Measurements from ENCODE around the gene BCAS3. TPM values are rescaled to one million over a fixed set of nuclear protein-coding genes. Genes with fewer than 3 reads are reported as not detected.

The BCAS3 gene
- total RNA-seq, 4 donors from 2014 or later: 20.7 to 76.3 (median 39.8) TPM

- no peak for TF ChIP-seq POLR2A (IDR thresholded peaks at IDR 0.05)
- TF ChIP-seq EP300 (IDR thresholded peaks at IDR 0.05; ENCODE audit: low read depth): no peak
- intact Hi-C loops (cut with DNase I; ENCODE audit: low total_unique reads): no loop called here
- no peaks in the 10 kb centered on the region for H3K27me3 ChIP-seq
- no peaks in the 10 kb centered on the region for H3K9me3 ChIP-seq
- in situ Hi-C loops (cut with MboI; ENCODE audit: low pct_ligation_motif_present in 1 of 4, low pct_unique_long_range_greater_than_20kb in 1 of 4, low sequenced_read_pairs in 3 of 4): no loop called here
- WGBS, 2 donors (ENCODE audit: low coverage in 1 of 2): 77 to 80% methylated on average over 1 of the region's 1 CpG
- DNase-seq: no peak
- H3K4me3 ChIP-seq: no peak overlapping the region
- H3K27ac ChIP-seq: no peak overlapping the region
- H3K4me1 ChIP-seq: peaks cover 0 to 6% (median 0%) of the 10 kb centered on the region in 4 donors
- H3K36me3 ChIP-seq: peaks cover 0 to under 1% (median 0%) of the 10 kb centered on the region in 4 donors
These were observed 393.0 kb downstream of the BCAS3 start for GRCh38 chr17:61070649-61071048.

GRCh38 chr17:61072648-61073047, 395.0 kb downstream of the BCAS3 start:
- no peak overlapping the region for H3K27ac ChIP-seq
- no peaks in the 10 kb centered on the region for H3K4me1 ChIP-seq
- TF ChIP-seq POLR2AphosphoS5 (IDR thresholded peaks at IDR 0.05): no peak
- no peak for TF ChIP-seq EP300 (IDR thresholded peaks at IDR 0.05; ENCODE audit: low read depth)
- no peak for TF ChIP-seq POLR2A (IDR thresholded peaks at IDR 0.05)
- no peak for TF ChIP-seq CTCF (IDR thresholded peaks at IDR 0.05)
- intact Hi-C loops (cut with DNase I; ENCODE audit: low total_unique reads) (no loop called here), in situ Hi-C loops (cut with MboI; ENCODE audit: low pct_ligation_motif_present in 1 of 4, low pct_unique_long_range_greater_than_20kb in 1 of 4, low sequenced_read_pairs in 3 of 4) (no loop called here)
- no peaks in the 10 kb centered on the region for H3K9me3 ChIP-seq
- WGBS, 2 donors (ENCODE audit: low coverage in 1 of 2): 71 to 85% methylated on average over 1 of the region's 1 CpG
- peaks cover 0 to 4% (median 0%) of the 10 kb centered on the region in 4 donors for H3K36me3 ChIP-seq
- H3K4me3 ChIP-seq: no peak overlapping the region
- H3K27me3 ChIP-seq: no peaks in the 10 kb centered on the region
- no peak for DNase-seq

DNA sequence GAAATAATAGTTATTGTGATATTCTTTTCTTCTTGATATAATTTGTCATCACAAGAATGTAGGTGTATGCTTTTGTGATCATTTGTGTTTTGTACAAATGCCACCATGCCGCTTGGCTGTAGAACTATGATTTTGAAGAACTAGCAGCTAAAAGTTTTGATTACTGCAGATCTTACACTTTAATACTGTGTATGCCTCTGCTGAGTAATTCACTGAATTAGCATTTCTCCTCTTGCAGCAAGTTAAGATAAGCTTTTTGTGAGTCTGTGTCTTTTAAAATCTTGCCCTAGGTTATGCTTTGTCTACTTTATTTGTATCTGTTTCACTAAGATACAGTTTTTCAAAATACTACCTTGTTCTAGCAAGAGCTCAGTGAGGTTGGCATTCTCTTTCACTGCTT, 395.5 kb downstream of the BCAS3 start:
- Histone ChIP-seq H3K9me3 (no peaks in the 10 kb centered on the region), H3K27me3 (no peaks in the 10 kb centered on the region), H3K36me3 (peaks cover 0 to 4% (median 0%) of the 10 kb centered on the region in 4 donors), H3K4me3 (no peak overlapping the region), H3K4me1 (no peaks in the 10 kb centered on the region), H3K27ac (no peak overlapping the region)
- 95 to 100% methylated on average over 1 of the region's 1 CpG for WGBS, 2 donors (ENCODE audit: low coverage in 1 of 2)
- intact Hi-C loops (cut with DNase I; ENCODE audit: low total_unique reads) (no loop called here), in situ Hi-C loops (cut with MboI; ENCODE audit: low pct_ligation_motif_present in 1 of 4, low pct_unique_long_range_greater_than_20kb in 1 of 4, low sequenced_read_pairs in 3 of 4) (no loop called here)
- TF ChIP-seq EP300 (IDR thresholded peaks at IDR 0.05; ENCODE audit: low read depth): no peak
- no peak for TF ChIP-seq POLR2AphosphoS5 (IDR thresholded peaks at IDR 0.05)
- no peak for TF ChIP-seq CTCF (IDR thresholded peaks at IDR 0.05)
- no peak for TF ChIP-seq POLR2A (IDR thresholded peaks at IDR 0.05)
- no peak for DNase-seq

DNA sequence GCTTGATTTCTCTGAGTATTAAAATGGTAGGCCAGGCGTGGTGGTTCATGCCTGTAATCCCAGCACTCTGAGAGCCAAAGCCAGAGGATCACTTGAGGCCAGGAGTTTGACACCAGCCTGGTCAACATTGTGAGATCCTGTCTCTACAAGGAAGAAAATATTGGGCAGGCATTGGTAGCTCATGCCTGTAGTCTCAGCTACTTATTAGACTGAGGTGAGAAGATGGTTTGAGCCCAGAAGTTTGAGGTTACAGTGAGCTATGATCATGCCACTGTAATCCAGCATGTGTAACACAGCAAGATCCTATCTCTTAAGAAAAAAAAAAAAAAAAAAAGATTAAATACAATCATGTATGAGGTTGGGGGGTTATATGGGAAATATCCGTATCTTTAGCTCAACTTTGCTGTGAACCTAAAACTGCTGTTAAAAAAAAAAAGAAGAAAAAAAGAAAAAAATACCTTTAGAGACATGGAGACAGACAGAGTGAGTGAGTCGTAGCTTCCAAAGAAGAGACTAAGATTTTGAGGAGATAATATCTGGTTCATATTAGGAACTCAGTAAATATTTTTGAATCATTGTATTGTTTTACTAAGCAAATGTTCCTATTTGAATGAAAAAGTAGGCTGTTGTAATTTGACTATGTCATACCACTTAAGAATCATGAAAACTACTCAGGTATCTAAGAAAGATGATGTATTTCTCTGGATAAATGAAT, 396.3 kb downstream of the BCAS3 start:
- Histone ChIP-seq H3K27me3 (no peaks in the 10 kb centered on the region), H3K9me3 (no peaks in the 10 kb centered on the region), H3K4me1 (no peaks in the 10 kb centered on the region), H3K36me3 (peaks cover 0 to 4% (median 0%) of the 10 kb centered on the region in 4 donors), H3K4me3 (no peak overlapping the region), H3K27ac (no peak overlapping the region)
- TF ChIP-seq POLR2AphosphoS5 (IDR thresholded peaks at IDR 0.05): no peak
- no peak for TF ChIP-seq EP300 (IDR thresholded peaks at IDR 0.05; ENCODE audit: low read depth)
- TF ChIP-seq CTCF (IDR thresholded peaks at IDR 0.05): no peak
- no peak for TF ChIP-seq POLR2A (IDR thresholded peaks at IDR 0.05)
- DNase-seq: no peak
- in situ Hi-C loops (cut with MboI; ENCODE audit: low pct_ligation_motif_present in 1 of 4, low pct_unique_long_range_greater_than_20kb in 1 of 4, low sequenced_read_pairs in 3 of 4) (no loop called here), intact Hi-C loops (cut with DNase I; ENCODE audit: low total_unique reads) (no loop called here)
- 87 to 96% methylated on average over 3 of the region's 3 CpGs for WGBS, 2 donors (ENCODE audit: low coverage in 1 of 2)

Data from transverse colon (tissue), 4 donors.